ENCODE results near the gene SMYD3. TPM values are rescaled to one million over a fixed set of nuclear protein-coding genes. Genes with fewer than 3 reads are reported as not detected.
"Not testable (repeated sequence)": the region's sequence is repeated elsewhere in the genome, so short reads cannot be mapped to it uniquely, and the experiment has no call there.

SMYD3 gene
- total RNA-seq, 1 experiment from 2014 or later = 44.5 TPM

- DNase-seq (ENCODE audit: low spot score) = peak; percentile 21
Observed at GRCh38 chr1:246357014-246357598, 150.0 kb downstream of the SMYD3 start.

- no peak for DNase-seq (ENCODE audit: low spot score)
Observed at GRCh38 chr1:246355411-246356230, 151.5 kb downstream of the SMYD3 start.

DNA sequence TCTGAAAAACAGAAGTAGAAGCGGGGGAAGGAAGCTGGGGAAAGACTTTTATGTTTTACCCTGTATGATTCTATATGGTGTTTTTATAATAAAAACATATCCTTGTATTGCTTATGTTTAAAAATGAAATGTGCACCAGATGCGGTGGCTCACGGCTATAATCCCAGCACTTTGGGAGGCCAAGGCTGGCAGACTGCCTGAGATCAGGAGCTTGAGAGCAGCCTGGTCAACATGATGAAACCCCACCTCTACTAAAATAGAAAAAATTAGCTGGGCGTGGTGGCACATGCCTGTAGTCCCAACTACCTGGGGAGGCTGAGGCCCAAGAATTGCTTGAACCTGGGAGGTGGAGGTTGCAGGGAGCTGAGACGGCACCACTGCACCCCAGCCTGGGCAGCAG lies 155.4 kb downstream of the SMYD3 start:
- DNase-seq (ENCODE audit: low spot score) = no peak

GRCh38 chr1:246350745-246351144 lies 156.3 kb downstream of the SMYD3 start:
- no peak for DNase-seq (ENCODE audit: low spot score)

- DNase-seq (ENCODE audit: low spot score) = no peak
Observed at GRCh38 chr1:246343937-246344336, 163.1 kb downstream of the SMYD3 start.

DNA sequence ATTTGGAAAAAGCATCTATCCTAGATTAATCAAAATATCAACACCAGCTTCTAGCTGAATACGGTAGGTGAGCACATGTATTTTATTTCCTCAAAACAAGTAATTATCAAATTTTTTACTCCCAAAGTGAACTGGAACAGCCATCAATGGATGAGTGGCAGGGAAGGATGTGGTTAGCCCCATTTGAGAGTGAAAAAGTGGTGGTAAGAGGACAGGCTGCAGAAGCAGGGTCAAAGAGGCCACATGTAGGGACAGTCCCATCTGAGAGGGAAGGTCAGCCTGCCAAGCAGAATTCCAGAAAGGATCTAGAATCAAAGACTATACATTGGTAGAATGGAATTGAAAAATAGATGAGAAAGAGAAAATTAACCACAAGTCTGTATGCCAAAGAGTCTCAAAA lies 163.8 kb downstream of the SMYD3 start:
- DNase-seq (ENCODE audit: low spot score) = no peak

DNA sequence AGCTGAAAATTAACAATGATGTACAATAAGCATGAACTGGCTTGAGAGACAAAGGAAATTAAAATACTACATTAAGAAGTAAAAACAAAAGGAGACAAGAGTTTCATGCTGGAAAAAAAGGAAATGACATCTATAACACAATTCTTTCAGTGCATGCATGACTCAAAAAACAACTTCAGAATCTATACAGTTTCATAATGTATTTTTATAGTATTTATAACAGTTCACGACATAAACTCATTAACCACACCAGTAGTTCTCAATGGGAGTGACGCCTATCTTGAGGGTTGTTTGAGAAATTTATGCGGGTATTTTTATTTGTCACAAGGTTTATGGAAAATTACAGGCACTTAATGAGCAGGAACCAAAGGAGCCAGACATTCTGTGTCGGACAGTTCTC lies 168.5 kb downstream of the SMYD3 start:
- DNase-seq (ENCODE audit: low spot score) = no peak

DNA sequence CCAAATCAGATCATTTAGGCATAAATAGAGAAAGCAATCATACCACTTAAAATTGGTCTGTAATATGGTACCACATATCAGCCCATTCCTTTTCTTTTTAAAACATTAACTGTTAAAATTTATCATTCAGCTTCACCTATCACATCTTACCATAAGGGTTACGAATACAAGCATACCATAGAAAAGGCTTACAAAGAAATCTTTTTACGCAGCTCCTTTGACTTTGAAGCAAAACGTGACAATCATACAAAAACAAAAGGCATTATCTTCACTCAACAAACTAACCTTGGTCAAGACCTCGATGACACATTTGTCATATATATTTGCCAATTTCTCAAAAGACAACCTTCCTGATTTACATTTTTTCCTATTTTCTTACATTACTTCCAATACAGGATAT lies 169.0 kb downstream of the SMYD3 start:
- DNase-seq (ENCODE audit: low spot score) = no peak

GRCh38 chr1:246335151-246335550 lies 171.9 kb downstream of the SMYD3 start:
- no peak for DNase-seq (ENCODE audit: low spot score)

GRCh38 chr1:246333855-246334254 lies 173.2 kb downstream of the SMYD3 start:
- DNase-seq (ENCODE audit: low spot score) = no peak

DNA sequence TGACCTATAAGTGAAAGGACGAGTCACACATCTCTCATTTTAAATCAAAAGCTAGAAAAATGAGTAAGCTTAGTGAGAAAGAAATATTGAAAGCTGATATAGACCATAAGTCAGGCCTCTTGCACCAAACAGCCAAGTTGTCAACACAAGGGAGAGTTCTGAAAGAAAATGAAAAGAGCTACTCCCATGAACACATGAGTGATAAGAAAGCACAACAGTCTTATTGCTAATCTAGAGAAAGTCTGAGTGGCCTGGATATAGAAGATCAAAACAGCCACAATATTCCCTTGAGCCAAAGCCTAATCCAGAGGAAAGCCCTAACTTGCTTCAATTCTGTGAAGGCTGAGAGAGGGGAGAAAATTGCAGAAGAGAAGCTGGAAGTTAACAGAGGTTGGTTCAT lies 175.0 kb downstream of the SMYD3 start:
- no peak for DNase-seq (ENCODE audit: low spot score)

GRCh38 chr1:246329900-246330299 lies 177.2 kb downstream of the SMYD3 start:
- DNase-seq (ENCODE audit: low spot score) = no peak

DNA sequence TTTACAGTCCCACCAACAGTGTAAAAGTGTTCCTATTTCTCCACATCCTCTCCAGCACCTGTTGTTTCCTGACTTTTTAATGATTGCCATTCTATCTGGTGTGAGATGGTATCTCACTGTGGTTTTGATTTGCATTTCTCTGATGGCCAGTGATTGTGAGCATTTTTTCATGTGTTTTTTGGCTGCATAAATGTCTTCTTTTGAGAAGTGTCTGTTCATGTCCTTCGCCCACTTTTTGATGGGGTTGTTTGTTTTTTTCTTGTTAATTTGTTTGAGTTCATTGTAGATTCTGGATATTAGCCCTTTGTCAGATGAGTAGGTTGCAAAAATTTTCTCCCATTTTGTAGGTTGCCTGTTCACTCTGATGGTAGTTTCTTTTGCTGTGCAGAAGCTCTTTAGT lies 177.8 kb downstream of the SMYD3 start:
- DNase-seq (ENCODE audit: low spot score) = not testable (repeated sequence)

GRCh38 chr1:246324711-246325110 lies 182.4 kb downstream of the SMYD3 start:
- peak; percentile 65 for DNase-seq (ENCODE audit: low spot score)

DNA sequence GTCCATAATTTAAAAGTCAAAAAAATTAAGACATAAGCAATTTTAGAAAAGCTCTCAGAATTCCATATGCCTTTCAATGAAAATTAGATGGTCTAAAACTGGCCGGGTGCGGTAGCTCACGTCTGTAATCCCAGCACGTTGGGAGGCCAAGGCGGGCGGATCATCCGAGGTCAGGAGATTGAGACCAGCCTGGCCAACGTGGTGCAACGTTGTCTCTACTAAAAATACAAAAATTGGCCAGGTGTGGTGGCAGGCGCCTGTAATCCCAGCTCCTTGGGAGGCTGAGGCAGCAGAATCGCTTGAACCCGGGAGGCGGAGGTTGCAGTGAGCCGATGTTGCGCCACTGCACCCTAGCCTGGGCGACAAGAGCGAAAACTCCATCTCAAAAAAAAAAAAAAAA lies 183.0 kb downstream of the SMYD3 start:
- not testable (repeated sequence) for DNase-seq (ENCODE audit: low spot score)

GRCh38 chr1:246320286-246320685 lies 186.8 kb downstream of the SMYD3 start:
- no peak for DNase-seq (ENCODE audit: low spot score)

DNA sequence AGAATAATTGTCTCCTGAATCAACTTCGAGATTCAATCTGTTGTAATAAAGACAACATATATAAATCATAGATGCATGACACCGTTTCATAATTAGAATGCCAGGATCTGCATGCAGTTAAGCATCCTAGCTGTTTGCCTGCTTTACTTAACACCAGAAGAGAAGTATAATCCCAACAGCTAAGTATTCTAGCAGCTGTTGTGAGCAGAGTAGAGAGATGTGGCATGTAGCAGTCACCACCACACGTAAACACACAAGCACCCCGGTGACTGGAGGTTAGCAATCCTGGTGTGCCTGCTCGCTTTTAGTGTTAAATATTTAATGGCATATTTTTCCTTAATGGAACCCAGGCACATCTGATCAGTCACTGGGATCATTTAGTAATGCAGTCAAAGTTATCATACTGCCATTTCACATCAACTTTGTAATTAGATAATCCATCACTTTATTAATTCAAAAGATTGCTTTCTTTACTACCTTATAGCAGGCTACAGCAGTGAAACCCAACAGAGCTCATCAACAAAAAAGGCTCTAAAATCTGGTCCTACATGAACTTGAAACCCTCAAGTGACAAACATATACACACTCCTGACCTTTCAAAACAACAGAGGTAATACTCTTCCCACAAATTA lies 187.9 kb downstream of the SMYD3 start:
- no peak for DNase-seq (ENCODE audit: low spot score)

GRCh38 chr1:246318622-246319021 lies 188.5 kb downstream of the SMYD3 start:
- DNase-seq (ENCODE audit: low spot score) = no peak

DNA sequence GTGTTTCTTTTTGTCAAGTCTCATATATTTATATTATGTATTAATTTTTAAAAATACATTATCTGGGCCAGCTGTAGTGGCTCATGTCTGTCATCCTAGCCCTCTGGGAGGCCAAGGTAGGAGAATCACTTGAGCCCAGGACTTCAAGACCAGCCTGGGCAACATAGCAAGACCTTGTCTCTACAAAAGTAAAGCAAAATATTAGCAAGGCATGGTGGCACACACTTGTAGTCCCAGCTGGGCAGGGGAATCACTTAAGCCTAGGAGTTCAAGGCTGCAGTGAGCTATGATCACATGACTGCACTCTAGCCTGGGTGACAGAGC lies 189.1 kb downstream of the SMYD3 start:
- DNase-seq (ENCODE audit: low spot score) = no peak

- peak; percentile 33 for DNase-seq (ENCODE audit: low spot score)
Observed at GRCh38 chr1:246317332-246318035, 189.6 kb downstream of the SMYD3 start.

DNA sequence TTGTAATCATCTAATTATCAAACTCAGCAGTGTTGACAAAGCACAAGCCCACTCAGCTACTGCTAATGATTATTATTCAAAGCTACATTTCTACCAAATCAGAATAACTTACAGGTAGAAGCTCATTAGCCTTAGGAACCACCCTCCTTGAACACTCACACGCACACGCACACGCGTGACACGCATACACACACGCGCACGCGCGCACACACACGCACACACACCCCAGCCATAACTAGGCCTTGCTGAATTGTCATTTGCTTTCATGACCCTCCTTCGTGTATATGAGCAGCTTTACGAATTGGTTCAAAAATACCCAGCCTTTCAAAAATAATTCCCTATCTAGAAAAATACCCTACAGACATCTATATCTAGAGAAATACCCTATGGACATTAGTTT lies 195.6 kb downstream of the SMYD3 start:
- DNase-seq (ENCODE audit: low spot score) = no peak

DNA sequence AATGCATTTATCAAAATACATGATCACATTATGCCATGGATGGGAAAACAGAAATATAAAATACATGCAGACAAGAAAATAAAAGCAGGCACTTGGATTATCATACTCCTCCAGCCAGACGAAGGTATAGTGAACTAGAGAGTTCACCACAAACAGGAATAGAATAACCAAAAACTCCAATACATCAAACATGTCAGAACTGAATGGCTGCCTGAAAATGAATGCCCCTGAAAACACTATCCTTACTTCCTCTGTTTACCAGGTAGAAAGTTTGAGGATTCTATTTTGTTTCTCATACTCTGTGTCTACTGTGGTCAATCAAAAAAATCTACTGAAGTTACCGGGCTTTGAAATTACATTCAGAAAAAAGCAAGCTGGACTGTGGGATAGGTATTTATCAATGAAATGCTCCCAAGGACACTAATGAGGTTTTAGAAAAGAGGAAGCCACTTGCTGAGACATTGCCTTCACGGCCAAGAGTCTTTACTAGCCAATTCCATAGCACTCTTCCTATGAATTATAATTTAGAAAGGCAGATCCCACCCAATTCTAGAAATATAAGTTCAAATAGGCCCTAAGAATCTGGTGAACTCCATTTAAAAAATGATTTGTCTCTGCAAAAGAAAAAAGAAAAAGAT lies 197.7 kb downstream of the SMYD3 start:
- no peak for DNase-seq (ENCODE audit: low spot score)

Data from A172 (cell line).